Gastroesophageal sphincter (tissue), 4 donors: Measurements from ENCODE around the gene FARS2. TPM values are rescaled to one million over a fixed set of nuclear protein-coding genes. Genes with fewer than 3 reads are reported as not detected.
"Not testable (repeated sequence)": the region's sequence is repeated elsewhere in the genome, so short reads cannot be mapped to it uniquely, and the experiment has no call there.

Experiments used
- ATAC-seq: fragments of 150-250 bp; one replicate; pipeline ENCODE4 v1.9.1; 2016; ENCODE audit warnings: mild to moderate bottlenecking, moderate library complexity
- H3K27ac ChIP-seq, 4 donors: fragments of 200-600 bp; sonication (generic) in 3 of 4; 1 replicate in 3 of 4; 2 replicates in 1 of 4; pipeline ENCODE4 v1.5.1; 2016 to 2019
- H3K27me3 ChIP-seq: fragments of 200-600 bp; sonication (generic); one replicate; pipeline ENCODE4 v1.5.1; 2019
- H3K36me3 ChIP-seq, 2 donors: fragments of 200-600 bp; sonication (generic); one replicate each; pipeline ENCODE4 v1.5.1; 2019; ENCODE audit warnings: control low read depth in 1 of 2
- H3K4me1 ChIP-seq, 3 donors: fragments of 200-600 bp; sonication (generic); 1 replicate in 2 of 3; 2 replicates in 1 of 3; pipeline ENCODE4 v1.5.1; 2016 to 2019; ENCODE audit warnings: control low read depth in 2 of 3
- H3K4me3 ChIP-seq, 2 donors: fragments of 200-600 bp; sonication (generic); one replicate each; pipeline ENCODE4 v1.5.1; 2019; ENCODE audit warnings: mild to moderate bottlenecking in 1 of 2, moderate library complexity in 1 of 2
- H3K9me3 ChIP-seq, 3 donors: fragments of 200-600 bp; sonication (generic); one replicate each; pipeline ENCODE4 v1.5.1; 2017 to 2019; ENCODE audit warnings: control low read depth in 2 of 3
- CTCF ChIP-seq, 4 experiments: fragments of 200-600 bp in 2 of 4; fragments of 450-650 bp in 2 of 4; sonication (generic) in 1 of 4; IDR thresholded peaks; one replicate each; pipeline ENCODE4 v1.5.1; 2017 to 2019; ENCODE audit warnings: antibody characterized with exemption in 4 of 4, mild to moderate bottlenecking in 2 of 4, moderate library complexity in 2 of 4
- EP300 ChIP-seq: sonication (generic); formaldehyde crosslinking; IDR thresholded peaks from one replicate; pipeline ENCODE4 v1.6.1; 2017; ENCODE audit warnings: antibody characterized with exemption, mild to moderate bottlenecking
- POLR2A ChIP-seq, 2 donors: fragments of 450-650 bp; IDR thresholded peaks; one replicate each; pipeline ENCODE4 v1.6.1; 2017; ENCODE audit warnings: antibody characterized with exemption in 2 of 2, mild to moderate bottlenecking in 2 of 2, moderate library complexity in 1 of 2
- POLR2AphosphoS5 ChIP-seq: sonication (generic); formaldehyde crosslinking; IDR thresholded peaks from one replicate; pipeline ENCODE4 v1.6.1; 2017; ENCODE audit warnings: antibody characterized with exemption
- WGBS, 2 donors: methylation state at CpG; one replicate each; pipeline ENCODE4 v1.1.5; 2018; ENCODE audit warnings: low coverage in 1 of 2; 5-methylcytosine and 5-hydroxymethylcytosine counted together
- total RNA-seq, 4 donors: library from RNA; depleted of rRNA; stranded (reverse); fragments of >200 nt; gene quantifications; one replicate each; pipeline ENCODE4 v1.1.0, GENCODE V29; 2016

The FARS2 gene
- total RNA-seq, 4 donors from 2014 or later: 9.8 to 16.3 (median 14.4) TPM

GRCh38 chr6:5679270-5679669, 418.0 kb downstream of the FARS2 start:
- Histone ChIP-seq H3K4me1 (peaks cover 0 to 5% (median 0%) of the 10 kb centered on the region in 3 donors), H3K9me3 (no peaks in the 10 kb centered on the region), H3K4me3 (no peak overlapping the region), H3K36me3 (no peaks in the 10 kb centered on the region), H3K27ac (no peak overlapping the region), H3K27me3 (no peaks in the 10 kb centered on the region)
- WGBS, 2 donors: 71 to 89% methylated on average over 1 to 2 of the region's 2 CpGs
- no peak for TF ChIP-seq POLR2AphosphoS5
- TF ChIP-seq CTCF (IDR thresholded peaks at IDR 0.05): no peak
- no peak for TF ChIP-seq EP300
- TF ChIP-seq POLR2A (IDR thresholded peaks at IDR 0.05): no peak
- ATAC-seq: no peak

GRCh38 chr6:5679691-5680090, 418.4 kb downstream of the FARS2 start:
- Histone ChIP-seq H3K27me3 (no peaks in the 10 kb centered on the region), H3K9me3 (no peaks in the 10 kb centered on the region), H3K4me3 (no peak overlapping the region), H3K36me3 (no peaks in the 10 kb centered on the region), H3K27ac (no peak overlapping the region), H3K4me1 (peaks cover 0 to under 1% (median 0%) of the 10 kb centered on the region in 3 donors)
- WGBS, 2 donors: 49 to 57% methylated on average over 4 of the region's 4 CpGs
- TF ChIP-seq EP300: no peak
- no peak for TF ChIP-seq POLR2AphosphoS5
- TF ChIP-seq CTCF (IDR thresholded peaks at IDR 0.05): no peak
- TF ChIP-seq POLR2A (IDR thresholded peaks at IDR 0.05): no peak
- no peak for ATAC-seq

DNA sequence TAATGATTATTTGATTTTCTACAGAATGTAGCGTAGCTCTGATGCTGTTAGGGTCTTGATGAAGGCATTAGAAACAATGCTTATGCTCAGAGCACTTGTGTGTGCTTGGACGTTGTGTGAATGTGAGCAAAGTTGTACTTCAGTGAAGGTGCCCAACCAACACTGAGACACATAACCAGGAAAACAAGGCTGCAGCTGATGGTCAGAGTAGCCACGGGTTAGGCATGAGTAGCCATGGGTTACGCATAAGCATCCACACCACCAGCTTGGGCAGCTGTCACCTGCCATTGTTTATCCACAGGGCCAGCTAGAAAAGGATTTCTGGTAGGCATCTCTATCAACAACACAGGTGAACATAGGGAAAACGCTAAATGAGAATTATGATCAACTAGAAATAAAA, 418.8 kb downstream of the FARS2 start:
- Histone ChIP-seq H3K4me1 (no peaks in the 10 kb centered on the region), H3K27me3 (no peaks in the 10 kb centered on the region), H3K4me3 (no peak overlapping the region), H3K36me3 (no peaks in the 10 kb centered on the region), H3K27ac (no peak overlapping the region), H3K9me3 (no peaks in the 10 kb centered on the region)
- TF ChIP-seq POLR2AphosphoS5: no peak
- no peak for TF ChIP-seq EP300
- TF ChIP-seq CTCF (IDR thresholded peaks at IDR 0.05): no peak
- no peak for TF ChIP-seq POLR2A (IDR thresholded peaks at IDR 0.05)
- WGBS, 2 donors: 74 to 91% methylated on average over 3 to 5 of the region's 5 CpGs
- ATAC-seq: no peak

DNA sequence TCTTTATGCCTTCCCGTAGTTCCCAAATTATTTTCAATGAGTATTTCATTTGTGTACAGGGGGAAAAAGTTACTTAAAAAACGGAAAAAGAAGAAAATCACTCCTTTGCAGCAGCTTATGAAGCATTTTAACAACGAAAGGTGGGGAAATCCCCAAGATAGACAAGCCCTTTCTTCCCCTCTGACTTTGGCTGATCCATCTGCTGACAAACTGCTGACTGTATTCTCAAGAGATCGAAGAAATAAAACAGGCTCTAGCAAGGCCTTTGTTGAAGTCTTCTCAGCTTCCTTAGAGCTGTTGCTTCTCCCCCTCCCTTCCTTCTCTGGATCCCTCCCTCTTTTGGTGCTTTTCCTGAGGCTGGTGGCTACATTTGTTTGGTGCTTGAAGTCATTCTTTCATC, 420.2 kb downstream of the FARS2 start:
- H3K4me1 ChIP-seq: no peaks in the 10 kb centered on the region
- no peak overlapping the region for H3K4me3 ChIP-seq
- no peak for ATAC-seq
- H3K9me3 ChIP-seq: no peaks in the 10 kb centered on the region
- TF ChIP-seq CTCF (IDR thresholded peaks at IDR 0.05): no peak
- TF ChIP-seq POLR2AphosphoS5: no peak
- TF ChIP-seq POLR2A (IDR thresholded peaks at IDR 0.05): no peak
- TF ChIP-seq EP300: no peak
- no peak overlapping the region for H3K27ac ChIP-seq
- WGBS, 2 donors: 63 to 68% methylated on average over 4 of the region's 4 CpGs
- no peaks in the 10 kb centered on the region for H3K27me3 ChIP-seq
- peaks cover 0 to 6% of the 10 kb centered on the region in 2 donors for H3K36me3 ChIP-seq

DNA sequence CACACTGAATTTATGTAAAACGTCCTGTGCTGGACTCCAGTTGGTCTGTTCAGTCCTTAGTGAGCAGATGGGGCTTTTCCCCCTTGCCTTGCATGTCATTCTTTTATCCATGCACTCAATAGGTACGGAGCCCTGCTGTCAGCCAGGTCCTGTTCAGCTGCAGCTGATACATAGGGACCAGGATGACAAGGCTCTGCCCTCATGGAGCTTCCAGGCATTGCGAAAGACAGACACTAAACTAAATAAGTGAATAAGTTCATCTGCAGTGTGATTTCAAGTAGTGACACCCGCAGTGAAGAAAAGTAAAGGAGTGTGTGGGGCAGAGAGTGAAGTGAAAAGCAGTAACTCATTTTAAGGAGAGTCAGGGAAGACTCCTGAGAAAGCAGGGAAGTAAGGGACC, 421.2 kb downstream of the FARS2 start:
- Histone ChIP-seq H3K9me3 (no peaks in the 10 kb centered on the region), H3K27ac (no peak overlapping the region), H3K27me3 (no peaks in the 10 kb centered on the region), H3K4me1 (no peaks in the 10 kb centered on the region), H3K4me3 (no peak overlapping the region), H3K36me3 (peaks cover 0 to 6% of the 10 kb centered on the region in 2 donors)
- 65 to 86% methylated on average over 2 to 3 of the region's 4 CpGs for WGBS, 2 donors
- TF ChIP-seq POLR2AphosphoS5 (no peak), POLR2A (IDR thresholded peaks at IDR 0.05) (no peak), EP300 (no peak), CTCF (IDR thresholded peaks at IDR 0.05) (no peak)
- no peak for ATAC-seq

DNA sequence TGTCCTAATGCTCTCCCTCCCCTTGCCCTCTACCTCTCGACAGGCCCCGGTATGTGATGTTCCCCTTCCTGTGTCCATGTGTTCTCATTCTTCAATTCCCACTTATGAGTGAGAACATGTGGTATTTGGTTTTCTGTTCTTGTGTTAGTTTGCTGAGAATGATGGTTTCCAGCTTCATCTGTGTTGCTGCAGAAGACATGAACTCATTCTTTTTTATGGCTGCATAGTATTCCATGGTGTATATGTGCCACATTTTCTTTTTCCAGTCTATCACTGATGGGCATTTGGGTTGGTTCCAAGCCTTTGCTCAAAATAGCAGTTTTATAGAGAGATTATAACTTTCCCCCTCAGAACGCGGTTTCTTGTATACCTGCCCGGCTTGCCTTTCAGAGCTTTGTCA, 422.4 kb downstream of the FARS2 start:
- 76 to 77% methylated on average over 5 of the region's 5 CpGs for WGBS, 2 donors
- not testable (repeated sequence) for H3K36me3 ChIP-seq, H3K4me1 ChIP-seq, H3K9me3 ChIP-seq, ATAC-seq, H3K27ac ChIP-seq, H3K4me3 ChIP-seq, H3K27me3 ChIP-seq
